NCI-H2081 treated with DMSO at 0.1 percent for 48 hours (cell line): Measurements from ENCODE around the gene AKT2.

Experiments used
- DNase-seq: peaks from one replicate; lab custom pipeline; 2025; lab: John Stamatoyannopoulos, UW

The AKT2 gene

GRCh38 chr19:40235238-40236025 lies 49.7 kb downstream of the AKT2 start:
- DNase-seq, result no peak

GRCh38 chr19:40234429-40235237 lies 50.5 kb downstream of the AKT2 start:
- no peak for DNase-seq

GRCh38 chr19:40233811-40234389 lies 51.2 kb downstream of the AKT2 start:
- no peak for DNase-seq

GRCh38 chr19:40232949-40233810 lies 52.0 kb downstream of the AKT2 start:
- DNase-seq, result no peak

- no peak for DNase-seq
Observed at GRCh38 chr19:40232479-40232878, 52.7 kb downstream of the AKT2 start.

GRCh38 chr19:40231544-40232424 lies 53.4 kb downstream of the AKT2 start:
- no peak for DNase-seq

- DNase-seq, result no peak
Observed at GRCh38 chr19:40231057-40231456, 54.1 kb downstream of the AKT2 start.

- DNase-seq, result no peak
Observed at GRCh38 chr19:40229926-40230417, 55.2 kb downstream of the AKT2 start.

- DNase-seq, result no peak
Observed at GRCh38 chr19:40229484-40229883, 55.7 kb downstream of the AKT2 start.

GRCh38 chr19:40228863-40229262 lies 56.3 kb downstream of the AKT2 start:
- no peak for DNase-seq

GRCh38 chr19:40228346-40228745 lies 56.8 kb downstream of the AKT2 start:
- no peak for DNase-seq

GRCh38 chr19:40225440-40226305 lies 59.5 kb downstream of the AKT2 start:
- DNase-seq, result no peak

GRCh38 chr19:40224342-40225150 lies 60.6 kb downstream of the AKT2 start:
- no peak for DNase-seq

- DNase-seq, result no peak
Observed at GRCh38 chr19:40223135-40223822, 61.9 kb downstream of the AKT2 start.

GRCh38 chr19:40221858-40222619 lies 63.1 kb downstream of the AKT2 start:
- peak; percentile 52 for DNase-seq

GRCh38 chr19:40220674-40221073 lies 64.5 kb downstream of the AKT2 start:
- DNase-seq, result no peak

- DNase-seq, result no peak
Observed at GRCh38 chr19:40219721-40220276, 65.3 kb downstream of the AKT2 start.
